ENCODE results near the gene FBXL2.

- TF ChIP-seq ZNF354C (tag by site-specific recombination; IDR thresholded peaks at IDR 0.05; ENCODE audit: borderline replicate concordance, low read depth) (no peak), CTCF (tag by site-specific recombination; IDR thresholded peaks at IDR 0.05) (no peak), ZNF302 (tag by site-specific recombination; IDR thresholded peaks at IDR 0.05; ENCODE audit: low read depth) (no peak), ZBTB49 (tag by site-specific recombination; IDR thresholded peaks at IDR 0.05; ENCODE audit: low read depth) (no peak), KLF16 (tag by site-specific recombination; IDR thresholded peaks at IDR 0.05) (no peak)
Observed at GRCh38 chr3:33331414-33331813, 54.2 kb downstream of the FBXL2 start.
